HG02610 (cell line): ENCODE data around the gene CTNNA2.

ENCODE experiments used
- ATAC-seq: cut with Tn5 transposase; IDR thresholded peaks from one replicate; pipeline ENCODE4 v1.9.1; 2021; ENCODE audit warnings: mild to moderate bottlenecking, moderate library complexity; ENCODE audit not compliant: unreplicated experiment

CTNNA2 gene

GRCh38 chr2:79611448-79612016, 98.7 kb downstream of the CTNNA2 start:
- no peak for ATAC-seq

DNA sequence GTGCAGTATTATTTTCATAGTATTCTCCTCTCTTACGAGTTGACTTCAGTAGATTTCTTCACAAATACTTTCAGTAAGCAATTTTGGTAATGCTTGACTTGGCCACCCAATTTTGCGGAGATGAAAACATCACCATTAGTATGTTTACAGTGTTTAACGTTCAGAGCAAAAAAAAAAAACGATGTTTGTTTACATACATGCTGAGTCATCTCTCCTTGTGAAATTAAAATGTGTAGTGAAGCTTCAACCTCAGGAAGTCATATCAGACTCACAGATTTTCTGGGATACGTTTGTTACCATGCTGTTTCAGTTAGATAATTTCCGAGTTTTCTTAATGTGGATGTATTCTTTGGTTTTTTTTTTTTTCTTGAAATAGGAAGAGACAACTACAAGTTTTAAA, 100.1 kb downstream of the CTNNA2 start:
- no peak for ATAC-seq

DNA sequence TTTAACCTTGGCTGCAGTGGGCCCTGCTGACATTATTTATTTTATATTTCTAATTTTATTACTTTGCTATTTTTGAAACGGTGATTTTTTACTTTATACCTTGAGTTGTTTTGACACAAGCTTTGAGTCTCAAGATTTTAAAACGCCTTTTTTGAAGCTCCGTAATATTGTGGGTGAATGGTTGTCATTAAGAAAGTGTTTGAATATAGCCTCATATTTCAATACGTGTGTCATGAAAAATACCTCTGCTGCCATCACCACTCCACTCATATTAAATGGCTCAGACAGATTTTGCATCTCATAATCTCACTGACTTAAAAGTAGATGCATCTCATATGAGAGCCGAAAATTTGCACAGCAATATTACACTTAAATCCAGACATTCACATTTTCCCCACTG, 106.6 kb downstream of the CTNNA2 start:
- no peak for ATAC-seq

DNA sequence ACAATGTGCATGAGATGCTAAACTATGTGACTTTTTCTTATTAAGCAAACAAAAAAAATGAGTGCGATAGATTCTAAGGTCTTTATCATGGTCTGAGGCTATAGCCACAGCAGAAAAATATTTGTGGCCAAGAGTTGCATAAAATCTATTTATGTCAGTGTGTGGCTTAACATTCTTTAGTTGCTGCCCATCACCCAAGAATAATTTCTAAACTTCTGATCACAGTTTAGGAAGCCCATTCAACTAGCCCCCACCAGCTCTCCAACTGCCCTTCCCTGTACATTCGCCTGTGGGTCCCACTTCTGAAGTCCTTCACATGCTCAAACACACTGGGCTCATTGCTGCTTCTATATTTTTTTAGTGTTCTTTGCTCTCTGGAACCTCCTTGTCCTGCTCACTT, 107.1 kb downstream of the CTNNA2 start:
- no peak for ATAC-seq

GRCh38 chr2:79620679-79621078, 107.8 kb downstream of the CTNNA2 start:
- no peak for ATAC-seq

- no peak for ATAC-seq
Observed at GRCh38 chr2:79621252-79621651, 108.4 kb downstream of the CTNNA2 start.

- no peak for ATAC-seq
Observed at GRCh38 chr2:79621755-79622154, 108.9 kb downstream of the CTNNA2 start.

- ATAC-seq, result no peak
Observed at GRCh38 chr2:79622508-79622907, 109.7 kb downstream of the CTNNA2 start.

GRCh38 chr2:79627237-79627636, 114.4 kb downstream of the CTNNA2 start:
- ATAC-seq, result no peak

DNA sequence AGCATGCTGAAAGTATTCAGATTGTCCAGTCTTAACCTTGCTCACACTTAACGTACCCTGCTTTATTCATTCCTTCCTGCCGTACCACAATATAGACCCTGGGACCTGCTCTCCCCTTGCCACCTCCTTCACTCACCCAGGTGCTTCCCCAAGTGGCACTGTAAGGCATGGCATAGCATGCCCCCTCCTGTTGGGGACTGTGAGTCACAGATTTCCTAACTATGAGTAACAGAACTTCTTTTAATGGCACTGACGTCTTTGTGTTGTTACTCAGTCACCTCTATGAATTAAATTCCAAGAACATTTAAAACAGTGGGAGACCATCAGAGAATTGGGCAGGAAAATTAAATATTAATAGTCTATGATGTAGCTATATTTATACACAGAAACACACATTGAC, 117.2 kb downstream of the CTNNA2 start:
- no peak for ATAC-seq

DNA sequence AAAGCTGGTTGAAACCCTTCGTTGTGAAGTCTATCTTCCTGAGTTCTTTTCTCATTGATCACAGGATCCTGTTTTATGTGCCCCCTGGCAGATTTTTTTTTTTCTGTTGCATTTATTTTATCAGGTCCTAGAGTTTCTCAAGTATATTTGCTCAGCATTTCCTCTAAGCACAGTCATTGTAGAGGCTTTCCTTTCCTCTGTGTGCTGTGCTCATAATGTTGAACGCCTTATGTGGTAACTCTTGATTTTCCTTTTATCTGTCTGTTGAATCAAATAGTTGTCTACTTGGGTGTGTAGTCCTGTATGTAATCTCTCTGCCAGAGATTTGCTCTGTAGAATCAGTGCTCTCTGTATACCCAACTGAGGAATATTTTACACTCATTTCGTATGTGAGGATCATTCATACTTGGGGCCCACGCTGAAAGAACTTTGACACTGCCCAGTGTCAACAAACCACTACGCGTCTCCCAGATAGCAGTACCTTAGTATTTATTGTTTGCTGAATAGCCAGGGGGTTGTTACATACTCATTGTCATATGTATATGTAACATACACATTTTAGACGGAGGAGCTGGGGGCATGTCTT, 118.2 kb downstream of the CTNNA2 start:
- no peak for ATAC-seq

DNA sequence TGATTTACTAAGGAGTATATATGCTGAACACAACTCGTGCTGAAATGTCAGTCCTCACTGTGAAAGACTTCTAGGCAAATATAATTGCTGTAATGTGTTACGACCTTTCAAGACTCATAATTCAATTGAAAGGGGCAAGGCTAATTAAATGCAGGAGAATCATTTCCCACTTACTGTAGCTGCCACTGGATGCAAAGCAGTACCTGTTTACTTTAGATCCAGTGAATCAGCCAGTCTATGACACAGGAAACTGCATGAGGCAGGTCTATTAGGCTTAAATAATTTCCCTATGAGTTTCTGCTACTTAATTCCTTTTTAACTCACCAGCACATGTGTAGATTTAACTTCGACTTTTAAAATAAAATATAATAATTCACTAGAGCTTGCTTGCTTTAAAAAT, 125.6 kb downstream of the CTNNA2 start:
- no peak for ATAC-seq

GRCh38 chr2:79638954-79639353, 126.1 kb downstream of the CTNNA2 start:
- no peak for ATAC-seq

- ATAC-seq, result no peak
Observed at GRCh38 chr2:79640001-79640400, 127.2 kb downstream of the CTNNA2 start.

DNA sequence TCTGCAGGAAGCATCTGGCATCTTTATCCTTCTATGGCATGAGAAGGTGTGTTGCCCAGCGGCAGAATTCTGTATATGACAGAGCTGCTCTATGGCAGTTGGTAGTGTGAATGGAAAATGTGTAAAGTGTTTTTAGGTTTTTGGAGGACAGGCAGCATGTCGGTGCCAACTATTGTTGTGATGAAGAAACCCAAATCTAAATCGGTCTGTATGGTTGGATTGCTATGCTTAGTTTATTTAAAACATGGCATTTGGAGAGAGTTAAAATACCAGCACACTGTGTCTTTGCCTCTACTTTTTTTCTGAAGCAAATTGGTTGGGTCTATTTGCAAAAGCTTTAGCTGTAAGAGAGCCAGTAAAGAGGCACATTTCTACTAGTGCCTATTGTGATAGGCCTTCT, 136.7 kb downstream of the CTNNA2 start:
- no peak for ATAC-seq

DNA sequence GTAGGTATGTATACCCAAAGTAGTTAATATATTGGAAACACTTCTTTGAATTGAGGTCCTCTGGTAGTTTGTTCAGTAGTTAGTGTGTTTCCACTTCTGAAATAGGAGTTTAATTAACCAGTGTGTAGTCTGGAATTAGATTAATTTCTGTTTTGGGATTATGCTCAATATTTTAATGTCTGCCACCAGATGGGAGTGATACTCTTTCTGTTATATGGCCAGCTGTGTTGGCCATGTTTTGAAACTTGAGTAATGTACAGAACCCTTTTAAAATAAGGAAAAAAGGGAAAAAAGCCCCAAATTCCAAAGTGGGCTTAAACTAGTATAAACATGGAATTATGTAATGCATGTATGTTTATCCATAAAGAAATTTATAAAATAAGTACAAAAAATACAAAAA, 147.7 kb downstream of the CTNNA2 start:
- no peak for ATAC-seq

DNA sequence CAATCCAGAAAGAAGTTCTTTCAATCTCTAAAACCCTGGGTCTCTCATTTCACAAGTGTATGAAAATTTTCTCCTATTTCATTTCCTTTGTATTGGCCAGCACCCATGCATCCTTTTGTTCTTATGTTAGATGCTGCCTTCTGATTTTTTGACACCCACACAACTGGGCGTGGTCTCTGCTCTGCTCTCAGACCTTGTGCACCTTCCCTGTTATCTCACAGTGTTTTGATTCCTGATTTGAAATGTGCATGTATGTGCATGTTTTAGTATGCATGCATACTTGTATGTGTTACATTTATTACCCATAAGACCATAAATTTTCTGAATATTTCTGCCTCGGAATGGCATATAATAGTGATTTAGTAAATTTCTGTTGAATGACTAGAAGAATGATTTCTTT, 152.2 kb downstream of the CTNNA2 start:
- no peak for ATAC-seq

DNA sequence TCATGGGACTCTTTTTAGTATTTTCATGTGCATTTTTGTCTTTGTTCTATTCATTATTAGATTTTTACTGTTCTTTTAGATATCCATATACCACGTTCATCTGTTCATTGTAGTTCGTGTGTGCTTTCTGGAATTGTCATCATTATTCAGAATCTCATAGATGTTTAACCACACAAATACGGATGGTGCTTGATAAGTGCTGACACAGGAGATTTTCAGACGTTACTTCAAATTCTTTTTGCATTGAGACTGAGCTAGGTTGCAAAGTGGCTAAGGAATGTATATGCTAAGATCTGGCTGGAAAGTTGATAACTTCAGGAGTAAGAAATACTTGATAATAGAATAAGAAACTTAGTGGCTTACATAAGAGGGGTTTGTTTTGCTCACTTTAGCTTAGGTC, 153.6 kb downstream of the CTNNA2 start:
- ATAC-seq, result no peak

- ATAC-seq, result no peak
Observed at GRCh38 chr2:79669714-79670113, 156.9 kb downstream of the CTNNA2 start.

DNA sequence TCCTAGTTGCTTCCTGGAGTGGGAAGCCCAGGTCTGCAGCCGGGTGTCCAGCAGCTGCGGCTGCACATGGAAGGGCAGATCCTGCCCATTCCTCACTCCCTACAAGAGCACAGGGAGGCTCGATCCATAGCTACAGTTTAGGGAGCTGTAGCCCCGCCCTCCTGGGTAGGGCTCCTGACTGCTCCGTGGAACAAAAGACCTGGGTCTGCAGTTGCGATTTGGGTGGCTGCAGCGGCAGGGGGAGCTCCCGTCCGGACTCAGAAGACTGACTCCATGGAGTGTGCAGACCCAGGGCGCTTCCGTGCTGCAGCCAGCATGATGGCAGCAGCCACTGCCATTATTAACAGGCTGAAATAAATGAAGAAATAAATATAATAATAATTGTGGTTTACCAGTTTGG, 157.3 kb downstream of the CTNNA2 start:
- ATAC-seq, result no peak

DNA sequence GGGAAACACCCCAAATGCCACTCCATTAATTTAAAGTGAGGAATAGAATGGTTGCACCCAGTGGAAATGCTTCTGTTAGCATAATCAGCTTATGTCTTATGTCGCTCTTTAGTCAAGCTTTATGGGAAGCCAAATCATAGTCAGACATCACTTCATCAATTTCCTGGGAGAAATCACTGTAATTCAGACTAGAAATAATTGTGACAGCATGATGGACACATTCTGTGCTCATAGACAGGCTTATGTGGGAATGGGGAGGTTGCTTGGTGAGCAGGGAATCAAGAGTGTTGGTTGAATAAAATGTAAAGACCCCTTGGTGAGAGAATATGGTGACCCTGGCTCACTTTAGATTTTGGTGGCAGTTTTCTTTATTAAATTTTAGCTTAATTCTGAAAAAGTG, 174.0 kb downstream of the CTNNA2 start:
- ATAC-seq, result no peak

GRCh38 chr2:79695248-79695647, 182.4 kb downstream of the CTNNA2 start:
- ATAC-seq, result no peak

DNA sequence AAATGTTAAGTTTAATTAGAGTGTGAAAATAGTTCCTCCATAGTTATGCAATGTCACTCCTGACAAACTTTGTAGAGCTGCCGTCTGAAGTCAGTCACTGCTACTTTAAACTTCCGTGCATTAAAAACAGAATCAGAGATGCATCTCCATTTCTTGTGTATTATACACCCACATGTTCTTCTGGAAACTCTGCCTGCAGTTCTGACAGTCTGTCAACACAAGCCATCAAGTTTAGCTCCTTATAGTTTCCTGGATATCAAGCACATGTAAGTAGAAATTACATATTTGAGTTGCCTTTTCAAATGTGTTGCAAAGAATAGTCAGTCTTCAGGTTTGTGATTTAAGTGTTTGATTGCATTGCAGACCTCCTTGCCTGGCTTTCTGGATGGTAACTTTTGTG, 184.3 kb downstream of the CTNNA2 start:
- no peak for ATAC-seq
